RCC 7860 (cell line): ENCODE data around the gene ERGIC1.
"Not testable (repeated sequence)": the region's sequence is repeated elsewhere in the genome, so short reads cannot be mapped to it uniquely, and the experiment has no call there.

Experiments
- DNase-seq: peaks from one replicate; pipeline ENCODE4 v3.0.0-alpha.2; 2015; ENCODE audit warnings: low spot score
- FAIRE-seq: peaks from 2 replicates; lab custom pipeline; 2012; peaks lifted over from hg19 to GRCh38; lab: Jason Lieb, UNC

The ERGIC1 gene

DNA sequence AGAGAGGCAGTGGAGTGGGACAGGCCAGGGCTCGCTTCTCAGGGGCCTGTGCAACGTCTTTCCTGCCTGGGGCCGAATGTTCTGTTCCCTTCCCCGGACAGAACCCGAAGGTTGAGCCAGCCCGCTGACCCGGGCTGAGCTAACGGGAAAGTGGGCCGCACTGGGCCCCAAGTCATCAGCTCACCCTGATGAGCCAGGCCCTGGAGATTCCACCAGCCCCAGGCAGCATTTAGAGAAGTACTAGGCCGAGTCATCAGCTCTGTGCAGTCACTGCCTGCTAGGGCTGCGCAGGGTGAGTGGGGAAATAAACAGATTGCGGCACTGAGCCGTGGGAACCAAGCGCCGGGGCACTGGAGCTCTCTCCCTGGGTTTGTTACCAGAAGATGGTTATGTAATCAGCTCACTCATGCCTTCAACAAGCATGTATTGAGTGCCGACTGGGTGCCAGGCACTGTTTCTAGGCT is 33.9 kb upstream of the ERGIC1 start:
- no peak for FAIRE-seq
- DNase-seq = peak; percentile 64

- peak; percentile 96 for DNase-seq
- peak; percentile 15 for FAIRE-seq
Observed at GRCh38 chr5:172801179-172801671, 32.8 kb upstream of the ERGIC1 start.

DNA sequence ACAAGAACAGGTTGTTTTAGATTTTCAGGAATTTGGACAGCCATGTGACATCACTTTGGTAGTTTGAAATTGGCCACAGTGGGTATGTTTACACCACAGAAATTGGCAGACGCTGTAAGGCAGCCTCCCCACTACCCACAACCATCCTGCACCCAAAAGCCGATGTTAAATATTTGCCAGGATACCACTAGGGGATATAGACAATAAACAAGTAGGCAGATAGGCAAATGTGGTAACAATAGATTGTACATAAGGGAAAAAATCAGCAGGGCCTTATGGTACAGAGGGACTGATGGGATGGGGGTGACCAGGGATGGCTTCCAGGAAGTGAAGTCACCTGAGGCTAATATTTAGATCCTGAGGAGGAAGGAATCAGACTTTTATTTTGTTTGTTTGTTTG is 31.9 kb upstream of the ERGIC1 start:
- FAIRE-seq (no peak), DNase-seq (no peak)

- peak; percentile 26 for DNase-seq
- no peak for FAIRE-seq
Observed at GRCh38 chr5:172802567-172803176, 31.4 kb upstream of the ERGIC1 start.

- FAIRE-seq = no peak
- DNase-seq = no peak
Observed at GRCh38 chr5:172805018-172805683, 28.9 kb upstream of the ERGIC1 start.

DNA sequence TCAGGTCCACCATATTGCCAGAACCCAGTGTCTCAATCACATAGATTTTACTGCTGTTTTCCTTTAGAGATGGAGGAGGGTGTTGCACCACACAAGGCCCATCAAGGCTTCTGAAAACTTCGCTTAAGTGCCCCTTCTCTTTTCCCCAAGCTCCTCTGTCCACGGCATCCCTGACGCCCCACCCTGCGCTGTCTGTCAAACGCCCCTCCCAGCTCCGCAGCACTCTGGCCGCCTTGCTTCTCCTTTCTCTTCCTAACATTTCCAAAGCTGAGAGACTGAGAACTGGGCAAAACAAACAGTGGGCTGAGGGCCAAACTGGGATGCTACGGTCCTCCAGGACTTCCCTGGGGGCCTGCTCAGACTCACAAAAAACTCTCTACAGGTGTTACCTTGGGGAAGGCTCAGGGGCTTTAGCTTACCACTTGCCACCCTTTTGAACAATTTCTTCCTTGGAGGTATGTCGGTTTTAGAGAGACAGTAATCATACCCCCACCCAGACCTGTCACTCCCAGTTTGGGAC is 28.3 kb upstream of the ERGIC1 start:
- FAIRE-seq = no peak
- DNase-seq = no peak

DNA sequence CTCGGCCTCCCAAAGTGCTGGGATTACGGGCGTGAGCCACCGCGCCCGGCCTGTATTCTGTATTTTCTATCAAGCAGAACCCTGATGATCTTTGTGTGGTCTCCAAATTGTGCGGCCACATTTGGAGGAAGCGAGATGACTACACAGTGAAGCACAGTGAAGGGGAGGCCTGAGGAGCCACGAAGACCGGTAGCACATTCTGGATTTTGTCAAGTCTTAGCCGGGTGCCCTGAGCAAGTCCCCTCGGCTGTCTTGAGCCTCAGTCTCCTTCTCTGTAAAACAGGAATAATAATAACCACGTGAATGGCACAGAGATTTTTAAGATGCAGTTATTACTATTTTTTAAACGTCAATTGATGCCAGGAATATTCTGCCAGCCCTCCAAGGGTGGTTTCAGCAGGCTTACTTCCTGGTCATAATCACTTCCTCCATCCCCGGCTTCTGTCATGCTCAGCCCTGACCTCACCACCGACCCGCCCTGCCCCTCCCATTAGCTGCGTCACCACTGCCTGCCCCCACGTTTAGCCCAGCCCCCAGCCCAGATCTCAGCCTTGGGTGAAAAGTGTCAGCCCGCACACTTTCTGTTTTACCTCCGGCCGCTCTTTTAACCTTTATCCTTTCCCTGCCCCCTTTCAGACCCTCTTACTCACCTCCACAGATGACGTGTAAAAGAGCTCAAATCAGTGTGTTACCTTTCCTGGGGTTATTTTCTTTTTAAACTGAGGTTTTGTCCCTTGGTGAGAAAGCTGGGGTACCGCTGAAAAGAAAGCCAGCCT is 27.0 kb upstream of the ERGIC1 start:
- DNase-seq (peak; percentile 73), FAIRE-seq (no peak)

GRCh38 chr5:172807766-172808311 is 26.2 kb upstream of the ERGIC1 start:
- DNase-seq (no peak), FAIRE-seq (no peak)

DNA sequence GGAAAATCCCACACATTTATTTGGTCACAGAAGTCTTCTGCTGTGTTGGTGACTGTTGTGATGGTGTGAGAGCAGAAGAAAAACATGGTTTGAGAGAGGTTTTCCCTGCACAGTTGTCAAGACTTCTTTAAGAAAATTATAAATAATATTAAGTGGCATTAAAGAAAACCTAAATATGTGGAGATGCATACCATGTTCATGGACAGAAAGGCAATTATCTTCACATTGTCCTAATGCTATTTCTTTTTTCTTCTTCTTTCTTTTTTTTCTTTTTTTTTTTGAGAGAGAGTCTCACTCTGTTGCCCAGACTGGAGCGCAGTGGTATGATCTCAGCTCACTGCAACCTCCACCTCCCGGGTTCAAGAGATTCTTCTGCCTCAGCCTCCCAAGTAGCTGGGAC is 24.3 kb upstream of the ERGIC1 start:
- FAIRE-seq = no peak
- DNase-seq = no peak

DNA sequence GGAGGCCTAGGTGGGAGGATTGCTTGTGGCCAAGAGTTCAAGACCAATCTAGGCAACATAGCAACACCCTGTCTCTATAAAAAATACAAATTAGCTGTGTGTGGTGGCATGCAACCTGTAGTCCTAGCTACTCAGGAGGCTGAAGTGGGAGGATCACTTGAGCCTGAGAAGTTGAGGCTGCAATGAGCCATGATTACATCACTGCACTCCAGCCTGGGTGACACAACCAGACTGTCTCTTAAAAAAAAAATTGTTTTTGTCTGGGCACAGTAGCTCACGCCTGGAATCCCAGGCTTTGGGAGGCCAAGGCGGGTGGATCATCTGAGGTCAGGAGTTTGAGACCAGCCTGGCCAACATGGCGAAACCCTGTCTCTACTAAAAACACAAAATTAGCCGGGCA is 23.1 kb upstream of the ERGIC1 start:
- FAIRE-seq, DNase-seq: not testable (repeated sequence)

- FAIRE-seq (no peak), DNase-seq (no peak)
Observed at GRCh38 chr5:172815631-172816030, 18.4 kb upstream of the ERGIC1 start.

DNA sequence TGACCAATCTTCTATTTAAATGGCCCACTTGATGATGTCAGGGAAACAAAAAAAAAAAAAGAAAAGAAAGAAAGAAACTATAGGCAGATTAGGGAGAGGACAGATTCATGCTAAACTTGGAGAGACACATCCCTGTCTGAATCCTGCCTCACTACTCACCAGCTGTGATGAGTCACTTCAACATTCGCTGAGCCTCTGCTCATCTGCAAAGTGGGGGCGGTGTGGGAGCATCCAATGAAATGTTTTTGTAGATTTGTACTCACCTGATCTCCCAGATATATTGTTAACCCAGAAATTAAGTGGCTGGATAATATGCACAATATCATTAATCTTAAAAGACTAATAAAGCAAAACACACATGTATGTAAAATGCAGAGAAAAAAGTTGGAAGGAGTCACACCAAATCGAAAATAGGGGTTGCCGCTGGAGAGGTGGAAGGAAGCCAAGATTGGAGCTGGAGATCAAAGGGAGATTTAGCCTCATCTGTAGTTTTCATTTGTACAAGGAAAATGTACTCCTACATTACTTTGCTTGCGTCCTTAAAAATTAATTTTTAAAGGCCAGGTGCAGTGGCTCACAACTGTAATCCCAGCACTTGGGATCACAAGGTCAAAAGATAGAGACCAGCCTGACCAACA is 17.0 kb upstream of the ERGIC1 start:
- peak; percentile 64 for DNase-seq
- peak; percentile 86 for FAIRE-seq

DNA sequence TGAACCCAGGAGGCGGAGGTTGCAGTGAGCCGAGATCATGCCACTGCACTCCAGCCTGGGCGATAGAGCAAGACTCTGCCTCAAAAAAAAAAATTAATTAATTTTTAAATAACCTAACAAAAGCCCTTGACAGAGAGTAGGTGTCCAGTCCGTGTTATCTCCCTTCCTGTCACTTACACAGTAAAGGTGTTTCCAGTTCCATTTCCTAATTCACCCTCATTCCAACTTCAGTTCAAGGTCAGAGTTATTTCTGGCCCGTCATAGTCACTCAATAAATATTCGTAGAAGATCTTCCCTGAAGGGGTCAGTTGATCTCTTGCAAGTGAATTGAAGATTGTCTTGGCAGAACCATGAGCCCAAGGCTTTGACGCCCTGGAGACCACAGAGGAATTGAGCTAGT is 16.4 kb upstream of the ERGIC1 start:
- no peak for FAIRE-seq
- no peak for DNase-seq

DNA sequence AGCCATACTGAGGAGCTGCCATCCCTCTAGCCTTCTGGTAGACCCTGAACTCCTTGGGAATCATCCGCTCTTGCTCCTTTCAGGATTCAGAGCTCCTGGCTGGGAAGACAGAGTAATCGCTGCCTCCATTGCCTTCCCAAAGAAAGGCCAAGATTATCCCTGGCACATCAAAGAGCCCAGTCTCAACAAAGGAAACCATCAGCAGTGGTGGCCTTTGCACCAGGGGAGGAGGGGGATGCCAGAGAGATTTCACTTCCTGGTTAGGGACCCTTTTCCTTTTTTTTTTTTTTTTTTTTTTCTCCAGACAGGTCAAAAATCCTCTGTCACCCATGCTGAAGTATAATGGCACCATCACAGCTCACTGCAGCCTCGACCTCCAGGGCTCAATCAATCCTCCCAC is 16.0 kb upstream of the ERGIC1 start:
- no peak for DNase-seq
- no peak for FAIRE-seq

- DNase-seq (no peak), FAIRE-seq (no peak)
Observed at GRCh38 chr5:172819569-172819968, 14.5 kb upstream of the ERGIC1 start.

DNA sequence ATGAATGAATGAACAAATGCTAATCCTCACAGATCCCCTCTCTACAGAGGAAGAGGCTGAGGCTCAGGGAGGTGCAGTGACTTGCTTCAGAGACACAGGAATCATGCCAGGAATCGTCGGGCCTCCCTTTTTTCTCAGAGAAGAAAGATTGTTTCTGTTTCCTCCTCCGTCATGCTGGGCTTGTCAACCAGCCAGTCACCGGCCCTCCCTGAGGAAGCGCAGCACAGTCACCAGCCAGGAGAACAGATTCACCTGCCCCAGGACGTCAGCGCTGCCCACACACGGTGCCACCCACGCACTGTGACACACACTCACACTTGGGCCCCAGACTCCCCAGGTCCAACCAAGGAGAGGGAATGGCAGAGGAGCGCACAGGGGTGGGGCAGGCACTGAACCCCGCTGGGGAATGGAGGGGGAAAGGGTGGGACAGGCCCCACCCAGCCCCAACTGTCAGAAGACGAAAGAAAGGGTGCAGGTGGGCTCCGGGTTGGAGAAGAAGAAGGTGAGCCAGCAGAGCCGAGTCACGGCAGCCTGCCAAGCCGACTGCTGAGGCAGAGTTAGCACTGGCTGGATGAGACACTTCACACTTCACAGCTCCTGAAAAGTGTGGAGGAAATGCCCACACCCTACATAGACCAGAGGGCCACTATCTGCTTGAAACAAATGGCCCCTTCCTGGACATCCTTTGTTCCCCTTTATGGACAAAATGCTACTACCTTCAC is 13.8 kb upstream of the ERGIC1 start:
- DNase-seq (peak; percentile 85), FAIRE-seq (peak; percentile 74)

DNA sequence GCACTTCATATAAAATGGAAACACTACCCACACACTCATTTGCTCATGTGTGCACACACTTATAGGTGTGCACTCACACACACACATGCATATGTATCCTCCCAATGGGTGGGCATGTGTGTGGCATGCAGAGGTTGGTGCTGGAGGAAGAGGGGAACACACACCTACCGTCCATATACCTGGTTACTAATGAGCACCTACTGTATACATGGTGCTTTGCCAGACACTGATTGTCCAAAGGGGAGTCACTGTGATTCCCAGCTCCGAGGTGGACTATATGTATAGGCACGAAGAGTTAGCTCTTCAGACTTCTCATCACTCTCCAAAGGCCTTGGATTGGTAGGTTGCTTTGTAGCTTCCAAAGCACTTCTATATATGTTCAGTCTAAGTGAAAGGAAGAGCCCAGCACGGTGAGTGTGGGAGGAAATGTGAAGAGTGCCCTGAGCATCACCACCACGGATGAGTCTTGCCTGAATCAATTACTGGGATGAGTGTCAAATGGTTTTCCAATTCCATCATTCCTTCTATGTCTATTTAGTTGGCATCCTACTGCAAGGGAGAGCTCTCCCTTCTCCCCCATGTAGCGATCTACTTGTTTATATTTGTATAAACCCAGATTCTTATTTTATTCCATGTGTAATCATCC is 12.6 kb upstream of the ERGIC1 start:
- no peak for FAIRE-seq
- peak; percentile 20 for DNase-seq

GRCh38 chr5:172823840-172824362 is 10.2 kb upstream of the ERGIC1 start:
- DNase-seq (no peak), FAIRE-seq (no peak)

DNA sequence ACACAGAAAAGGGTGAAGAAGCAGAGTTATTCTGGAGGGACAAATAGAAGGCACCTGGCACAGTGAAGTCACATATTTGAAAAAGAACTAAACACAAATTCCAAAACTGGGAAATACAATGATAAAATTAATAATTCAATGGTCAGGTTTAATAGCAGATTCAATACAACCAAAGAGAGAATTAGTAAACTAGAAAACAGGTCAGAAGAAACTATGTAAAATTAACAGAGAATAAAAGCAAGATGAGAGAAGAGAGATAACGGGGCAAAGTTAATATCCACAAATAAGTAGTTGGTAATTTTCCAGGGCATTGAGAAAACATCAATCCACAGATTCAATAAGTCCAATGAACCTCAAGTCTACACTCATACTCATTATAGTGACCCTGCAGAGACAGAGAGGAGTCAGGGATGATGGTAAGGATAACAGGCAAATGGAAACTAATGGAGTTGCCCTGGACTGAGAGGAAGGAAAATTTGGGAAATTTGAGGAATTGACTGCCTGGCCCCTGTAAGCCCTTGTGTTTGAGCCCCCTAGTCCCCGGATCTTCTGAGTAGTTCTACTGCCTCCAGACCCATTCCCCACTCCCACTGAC is 8.3 kb upstream of the ERGIC1 start:
- DNase-seq (no peak), FAIRE-seq (no peak)
